ENCODE data around the gene IL20. TPM values are rescaled to one million over a fixed set of nuclear protein-coding genes. Genes with fewer than 3 reads are reported as not detected.
A peak's percentile ranks its signal among the peaks of the same experiment; 100 is the strongest.

IL20 gene
- total and polyA plus RNA-seq, 2 of the 13 experiments (the other 11 are each of a cell fraction or from before 2014, with no cell fraction given) = 0.05 TPM; not detected in 1

- WGBS (ENCODE audit: low lambda C conversion rate) = 23% methylated on average over 5 of the region's 7 CpGs
- no TSS peak for BruUV-seq (replicated peaks)
- H3K4me1 ChIP-seq (ENCODE audit: insufficient read depth, low read length) = no peaks in the 10 kb centered on the region
- ChIA-PET CTCF (ENCODE audit: low intra/inter-chr PET ratio, low total read pairs) (interaction anchor here (0.8 to 1.7 kb wide), 7 partner anchors 70 to 278 kb away, joined by 3 to 11 read pairs (median 3); no protein-coding TSS in a partner anchor), POLR2A (no interaction called here)
- ATAC-seq = peak; percentile 75
- H3K4me3 ChIP-seq (replicated peaks in 1 of 3; ENCODE audit: insufficient read depth in 1 of 3, low read depth in 2 of 3, low read length in 3 of 3) = no peak overlapping the region
- peaks cover 2 to 52% of the 10 kb centered on the region in 2 experiments for H3K27me3 ChIP-seq (ENCODE audit: control insufficient read depth in 1 of 2, insufficient read depth in 2 of 2, low read length in 2 of 2)
- peak; percentile 61 for DNase-seq (ENCODE audit: low spot score)
- no peak overlapping the region for H3K4me2 ChIP-seq (ENCODE audit: low read depth, low read length)
- peak; percentile 78 for FAIRE-seq
- in situ Hi-C loops (cut with HindIII; ENCODE audit: extremely low pct_ligation_motif_present, low pct_unique_long_range_greater_than_20kb) = loop anchor here (5.0 to 25.0 kb wide), 2 partner anchors 175 to 275 kb away; partner anchors contain the start of gene DYRK3
- no peak overlapping the region for H3K9ac ChIP-seq (ENCODE audit: insufficient read depth, low read depth, low read length)
- H3K79me2 ChIP-seq (ENCODE audit: insufficient read depth, low read length) = no peaks in the 10 kb centered on the region
- H3K9me3 ChIP-seq (ENCODE audit: low read length) = no peaks in the 10 kb centered on the region
- no peaks in the 10 kb centered on the region for H3K36me3 ChIP-seq (replicated peaks in 1 of 2; ENCODE audit: control insufficient read depth in 1 of 2, insufficient read depth in 2 of 2, low read length in 2 of 2)
- intact Hi-C loops (cut with micrococcal nuclease; ENCODE audit: unreplicated experiment) = loop anchor here (1.0 to 5.0 kb wide), 4 partner anchors 45 to 178 kb away; partner anchors contain the start of gene IL20
- no peaks in the 10 kb centered on the region for H4K20me1 ChIP-seq (ENCODE audit: insufficient read depth, low read length)
- no peak overlapping the region for H3K27ac ChIP-seq (ENCODE audit: extremely low read length, insufficient read depth, low read length)
- H2AFZ ChIP-seq (ENCODE audit: low read length) = no peak overlapping the region
- TF ChIP-seq SMC3 (IDR thresholded peaks at IDR 0.05; ENCODE audit: low read length) = peak; percentile 78
- TF ChIP-seq FUBP1 (CRISPR knock-in tag; IDR thresholded peaks at IDR 0.05; ENCODE audit: borderline replicate concordance) = no peak
- TF ChIP-seq ZNF280D (CRISPR knock-in tag; IDR thresholded peaks at IDR 0.05) = no peak
- TF ChIP-seq BRCA1 (CRISPR knock-in tag; IDR thresholded peaks at IDR 0.05) = no peak
- no peak for TF ChIP-seq ZBTB42 (CRISPR knock-in tag; IDR thresholded peaks at IDR 0.05)
- TF ChIP-seq PBX2 (CRISPR knock-in tag; IDR thresholded peaks at IDR 0.05) = no peak
- TF ChIP-seq POLR2AphosphoS2 (IDR thresholded peaks at IDR 0.05; ENCODE audit: low read depth, low read length) = no peak
- no peak for TF ChIP-seq ZNF362 (CRISPR knock-in tag; IDR thresholded peaks at IDR 0.05; ENCODE audit: borderline replicate concordance)
- no peak for TF ChIP-seq TFDP2 (CRISPR knock-in tag; IDR thresholded peaks at IDR 0.05)
- TF ChIP-seq JUN (CRISPR knock-in tag; IDR thresholded peaks at IDR 0.05) = no peak
- TF ChIP-seq MTERF4 (CRISPR knock-in tag; IDR thresholded peaks at IDR 0.05) = no peak
- TF ChIP-seq ZNF136 (CRISPR knock-in tag; IDR thresholded peaks at IDR 0.05; ENCODE audit: low read depth) = no peak
- no peak for TF ChIP-seq FOXK1 (CRISPR knock-in tag; IDR thresholded peaks at IDR 0.05; ENCODE audit: borderline replicate concordance, low read depth)
- TF ChIP-seq ZNF331 (CRISPR knock-in tag; IDR thresholded peaks at IDR 0.05) = no peak
Observed at GRCh38 chr1:206912445-206913095, 47.1 kb downstream of the IL20 start.
